ENCODE results near the gene EGFLAM. TPM values are rescaled to one million over a fixed set of nuclear protein-coding genes. Genes with fewer than 3 reads are reported as not detected.

Gene EGFLAM
- total and polyA plus RNA-seq, 10 of the 15 experiments (the other 5 are each of a cell fraction or from before 2014, with no cell fraction given) = 0.37 TPM; not detected in 9

DNA sequence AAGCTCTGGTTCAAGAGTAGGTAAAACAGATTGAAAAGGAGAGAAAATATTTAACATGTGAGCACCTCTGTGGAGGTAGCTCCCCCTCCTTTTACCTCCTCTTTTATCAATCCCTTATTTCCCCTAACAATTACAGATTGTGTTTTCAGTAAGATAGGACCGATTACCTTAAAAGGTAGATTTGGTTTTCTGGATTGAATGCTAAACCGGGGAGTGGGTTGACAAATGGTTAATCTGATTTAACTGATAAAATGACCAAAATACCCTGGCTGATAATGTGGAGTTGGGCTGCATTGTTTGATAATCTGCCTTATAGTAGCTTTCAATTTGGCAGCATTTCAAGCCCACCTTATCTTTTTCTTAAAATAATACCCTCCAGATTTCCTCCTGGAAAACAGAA is 83.9 kb downstream of the EGFLAM start (continued):
- TF ChIP-seq CUX1 (IDR thresholded peaks at IDR 0.05; ENCODE audit: insufficient replicate concordance, low read depth, low read length) (no peak), ZBTB11 (CRISPR knock-in tag; IDR thresholded peaks at IDR 0.05) (no peak), NFIC (IDR thresholded peaks at IDR 0.05; ENCODE audit: low read depth, low read length) (no peak)

- H3K4me1 ChIP-seq (ENCODE audit: control insufficient read depth, insufficient read depth, low read length) = no peaks in the 10 kb centered on the region
- no peak overlapping the region for H3K4me3 ChIP-seq
- no peaks in the 10 kb centered on the region for H3K9me3 ChIP-seq (replicated peaks; ENCODE audit: control insufficient read depth, insufficient read depth, low read length)
- 35% methylated on average over 4 of the region's 4 CpGs for WGBS (ENCODE audit: insufficient coverage, insufficient replicate concordance, low lambda C conversion rate, missing lambda C conversion rate)
- no peaks in the 10 kb centered on the region for H4K20me1 ChIP-seq (ENCODE audit: control insufficient read depth, insufficient read depth)
- DNase-seq (ENCODE audit: low read depth, low spot score) (no peak), FAIRE-seq (no peak), ATAC-seq (no peak)
- SMC1A ChIA-PET (ENCODE audit: uncharacterized antibody, unreplicated experiment) = no interaction called here
- no peak overlapping the region for H2AFZ ChIP-seq (ENCODE audit: control insufficient read depth, low read depth, low read length)
- no peak overlapping the region for H3K9ac ChIP-seq (ENCODE audit: control insufficient read depth, insufficient read depth, low read length)
- POLR2A ChIA-PET = no interaction called here
- no peaks in the 10 kb centered on the region for H3K36me3 ChIP-seq (ENCODE audit: control insufficient read depth in 2 of 2, insufficient read depth in 2 of 2, low read length in 1 of 2)
- no peak overlapping the region for H3K4me2 ChIP-seq (ENCODE audit: control insufficient read depth, insufficient read depth)
- intact Hi-C loops (cut with micrococcal nuclease; ENCODE audit: unreplicated experiment) (no loop called here), in situ Hi-C loops (cut with MboI) (no loop called here)
- no peaks in the 10 kb centered on the region for H3K27me3 ChIP-seq (replicated peaks in 1 of 2; ENCODE audit: control insufficient read depth in 2 of 2, insufficient read depth in 2 of 2, low read length in 1 of 2)
- CTCF ChIA-PET = no interaction called here
- no peaks in the 10 kb centered on the region for H3K79me2 ChIP-seq (ENCODE audit: control insufficient read depth, insufficient read depth, low read length)
- H3K27ac ChIP-seq (ENCODE audit: control insufficient read depth, insufficient read depth) = no peak overlapping the region
- no TSS peak for BruUV-seq (replicated peaks)
- RAD21 ChIA-PET (ENCODE audit: unreplicated experiment) = no interaction called here
- TF ChIP-seq POLR2AphosphoS5 (IDR thresholded peaks at IDR 0.05; ENCODE audit: low read length) (no peak), FOS (IDR thresholded peaks at IDR 0.05; ENCODE audit: borderline replicate concordance, extremely low read depth, insufficient read length) (no peak), ZBTB11 (CRISPR knock-in tag; IDR thresholded peaks at IDR 0.05) (no peak), NR2C2 (IDR thresholded peaks at IDR 0.05; ENCODE audit: borderline replicate concordance, control insufficient read depth, insufficient read length, low read depth) (no peak), HCFC1 (IDR thresholded peaks at IDR 0.05; ENCODE audit: low read length) (no peak), HDAC6 (IDR thresholded peaks at IDR 0.05; ENCODE audit: unreplicated experiment) (no peak), MYC (IDR thresholded peaks at IDR 0.05; ENCODE audit: insufficient read depth, insufficient read length, insufficient replicate concordance, low read length, severe bottlenecking) (no peak)
Measured at GRCh38 chr5:38344891-38345290, 86.5 kb downstream of the EGFLAM start.

Measured in GM12878 (cell line).